Small intestine (tissue), 7 donors: ENCODE data around the gene CREB3L1. TPM values are rescaled to one million over a fixed set of nuclear protein-coding genes. Genes with fewer than 3 reads are reported as not detected.

Experiments
- DNase-seq, 2 donors: peaks; one replicate each; pipeline versions ENCODE4 v3.0.0 to v3.0.0-alpha.2; 2013
- FAIRE-seq: peaks from 2 replicates; lab custom pipeline; 2012; peaks lifted over from hg19 to GRCh38; lab: Jason Lieb, UNC
- H3K27ac ChIP-seq, 3 donors: one replicate each; pipeline ENCODE4 v1.5.1; 2013; ENCODE audit warnings: low read length in 2 of 3, mild to moderate bottlenecking in 2 of 3, control low read depth in 1 of 3, inconsistent platforms in 1 of 3, low read depth in 1 of 3, moderate library complexity in 1 of 3
- H3K27me3 ChIP-seq, 3 donors: one replicate each; pipeline ENCODE4 v1.6.1; 2013; ENCODE audit warnings: low read length in 3 of 3, inconsistent platforms in 1 of 3; ENCODE audit not compliant: control insufficient read depth in 3 of 3, insufficient read depth in 3 of 3
- H3K36me3 ChIP-seq, 3 donors: one replicate each; pipeline ENCODE4 v1.6.1; 2013; ENCODE audit warnings: low read length in 3 of 3, inconsistent platforms in 1 of 3, low read depth in 1 of 3, mild to moderate bottlenecking in 1 of 3, moderate library complexity in 1 of 3; ENCODE audit not compliant: control insufficient read depth in 3 of 3, insufficient read depth in 2 of 3
- H3K4me1 ChIP-seq, 3 donors: one replicate each; pipeline ENCODE4 v1.6.1; 2013; ENCODE audit warnings: low read length in 2 of 3, inconsistent platforms in 1 of 3, low read depth in 1 of 3, mild to moderate bottlenecking in 1 of 3, moderate library complexity in 1 of 3; ENCODE audit not compliant: control insufficient read depth in 3 of 3, insufficient read depth in 2 of 3
- H3K4me3 ChIP-seq, 3 donors: one replicate each; pipeline ENCODE4 v1.5.1; 2013; ENCODE audit warnings: low read length in 3 of 3, control low read depth in 1 of 3, inconsistent platforms in 1 of 3, low read depth in 1 of 3, mild to moderate bottlenecking in 1 of 3, moderate library complexity in 1 of 3
- H3K9me3 ChIP-seq, 2 donors: one replicate each; pipeline ENCODE4 v1.6.1; 2013; ENCODE audit warnings: low read depth in 1 of 2, low read length in 1 of 2; ENCODE audit not compliant: control insufficient read depth in 2 of 2, insufficient read depth in 1 of 2
- WGBS, 3 donors: extraction: QIAGEN DNeasy Blood & Tissue Kit; methylation state at CpG; one replicate each; pipeline ENCODE4 v1.1.7; 2013; 5-methylcytosine and 5-hydroxymethylcytosine counted together
- polyA plus RNA-seq, 4 donors: library from polyadenylated mRNA; stranded (reverse) in 3 of 4; unstranded in 1 of 4; fragments of 200-250 nt in 3 of 4; fragments of 120-200 nt in 1 of 4; gene quantifications; one replicate each; pipeline versions ENCODE4 v1.2.1 to v1.2.3, GENCODE V29; 2013
- donor health status: healthy with polysubstance abuse.
- donor health status: control.
- donor health status: control.
- donor health status: Bipolar disorder and iron deficiency.
- donor health status: healthy.

CREB3L1 gene
- polyA plus RNA-seq, 4 donors: 14.3 to 55.1 (median 26.3) TPM

DNA sequence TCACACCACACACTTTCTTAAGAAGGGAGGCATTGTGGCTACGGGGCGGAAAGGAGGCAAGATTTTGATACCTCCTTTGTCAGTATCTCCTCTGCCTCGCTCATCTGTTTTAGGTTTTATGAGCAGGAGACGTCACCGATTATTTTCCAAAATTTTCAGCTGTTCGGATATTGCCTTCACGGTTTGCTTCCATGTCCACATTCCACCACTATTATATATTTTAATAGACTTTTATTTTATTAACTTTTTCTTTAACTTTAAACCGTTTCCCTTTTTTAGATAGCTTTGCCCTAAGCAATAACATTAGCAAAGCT, 33.7 kb upstream of the CREB3L1 start:
- H3K4me1 ChIP-seq: peaks cover 0 to 17% (median 2%) of the 10 kb centered on the region in 3 donors
- no peak for DNase-seq
- H3K27me3 ChIP-seq: peaks cover 0 to 3% (median 0%) of the 10 kb centered on the region in 3 donors
- FAIRE-seq: no peak
- H3K4me3 ChIP-seq: peak overlapping the region; percentile 4 to 53 (median 43)
- H3K36me3 ChIP-seq: no peaks in the 10 kb centered on the region
- no peaks in the 10 kb centered on the region for H3K9me3 ChIP-seq
- 23 to 38% (median 36%) methylated on average over 8 of the region's 8 CpGs for WGBS, 3 donors
- peak overlapping the region in 2 of 3 donors; percentile 65 to 78 for H3K27ac ChIP-seq

DNA sequence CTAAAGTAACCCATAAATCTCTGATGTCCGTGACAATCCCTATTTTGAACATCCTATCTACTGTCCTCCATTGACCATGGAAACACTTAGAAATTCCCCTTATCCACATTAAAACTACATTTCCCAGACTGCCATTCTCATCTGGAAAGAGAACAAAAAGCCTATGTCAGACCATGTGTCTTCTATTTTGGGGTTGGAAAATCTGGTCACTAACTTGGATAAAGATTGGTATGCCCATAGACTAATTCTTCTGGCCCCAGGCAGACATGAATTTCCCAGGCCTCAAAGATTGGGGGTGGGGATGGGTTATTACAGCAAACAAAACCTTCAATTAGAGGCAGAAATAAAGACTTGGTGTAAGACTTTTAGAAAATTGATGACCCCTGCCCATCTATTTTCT, 30.9 kb upstream of the CREB3L1 start:
- Histone ChIP-seq H3K4me3 (no peak overlapping the region), H3K27me3 (no peaks in the 10 kb centered on the region), H3K27ac (no peak overlapping the region), H3K4me1 (peaks cover 3 to 28% (median 11%) of the 10 kb centered on the region in 3 donors), H3K9me3 (no peaks in the 10 kb centered on the region), H3K36me3 (no peaks in the 10 kb centered on the region)
- no peak for DNase-seq
- 87 to 91% (median 88%) methylated on average over 1 of the region's 1 CpG for WGBS, 3 donors
- no peak for FAIRE-seq

DNA sequence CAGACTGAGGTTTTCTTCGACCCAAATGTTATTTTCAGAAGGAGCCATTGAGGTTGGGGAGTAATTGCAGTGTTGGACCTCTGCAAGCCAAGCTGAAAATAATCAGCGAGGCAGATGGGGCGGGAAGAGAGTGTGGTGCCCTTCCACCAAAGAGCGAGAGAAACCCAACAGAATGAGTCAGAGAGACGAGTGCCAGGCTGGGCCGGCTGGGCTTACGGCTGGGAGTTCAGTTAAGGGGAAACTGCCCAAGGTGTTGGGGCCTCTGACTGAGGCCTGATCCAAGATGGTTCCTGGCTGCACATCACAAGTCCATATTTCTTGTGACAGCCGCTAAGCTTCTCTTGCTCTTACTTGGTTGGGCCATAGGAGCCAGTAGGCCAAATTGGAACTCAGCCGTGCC, 30.4 kb upstream of the CREB3L1 start:
- H3K36me3 ChIP-seq: no peaks in the 10 kb centered on the region
- H3K27me3 ChIP-seq: no peaks in the 10 kb centered on the region
- H3K4me1 ChIP-seq: peaks cover 3 to 34% (median 16%) of the 10 kb centered on the region in 3 donors
- no peak overlapping the region for H3K4me3 ChIP-seq
- FAIRE-seq (no peak), DNase-seq (no peak)
- 71 to 84% (median 76%) methylated on average over 9 of the region's 9 CpGs for WGBS, 3 donors
- H3K27ac ChIP-seq: no peak overlapping the region
- no peaks in the 10 kb centered on the region for H3K9me3 ChIP-seq

DNA sequence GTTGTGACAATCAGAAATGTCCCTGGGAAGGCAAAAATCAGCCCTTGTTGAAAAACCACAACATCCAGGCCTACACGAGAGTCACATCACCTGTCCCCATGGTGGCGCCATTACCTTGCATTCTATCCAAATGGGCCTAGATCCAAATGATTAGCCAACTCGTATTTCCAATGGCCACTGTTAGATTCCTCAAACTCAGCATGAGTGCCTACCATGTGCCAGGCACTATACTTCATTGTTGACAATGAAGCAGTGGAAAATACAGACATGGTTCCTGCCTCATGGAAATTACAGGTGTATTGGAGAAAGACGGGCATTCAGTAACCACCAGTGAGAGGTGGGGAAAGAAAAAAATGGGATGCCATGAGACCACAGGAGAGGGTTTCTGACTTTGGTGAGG, 29.8 kb upstream of the CREB3L1 start:
- H3K9me3 ChIP-seq: no peaks in the 10 kb centered on the region

DNA sequence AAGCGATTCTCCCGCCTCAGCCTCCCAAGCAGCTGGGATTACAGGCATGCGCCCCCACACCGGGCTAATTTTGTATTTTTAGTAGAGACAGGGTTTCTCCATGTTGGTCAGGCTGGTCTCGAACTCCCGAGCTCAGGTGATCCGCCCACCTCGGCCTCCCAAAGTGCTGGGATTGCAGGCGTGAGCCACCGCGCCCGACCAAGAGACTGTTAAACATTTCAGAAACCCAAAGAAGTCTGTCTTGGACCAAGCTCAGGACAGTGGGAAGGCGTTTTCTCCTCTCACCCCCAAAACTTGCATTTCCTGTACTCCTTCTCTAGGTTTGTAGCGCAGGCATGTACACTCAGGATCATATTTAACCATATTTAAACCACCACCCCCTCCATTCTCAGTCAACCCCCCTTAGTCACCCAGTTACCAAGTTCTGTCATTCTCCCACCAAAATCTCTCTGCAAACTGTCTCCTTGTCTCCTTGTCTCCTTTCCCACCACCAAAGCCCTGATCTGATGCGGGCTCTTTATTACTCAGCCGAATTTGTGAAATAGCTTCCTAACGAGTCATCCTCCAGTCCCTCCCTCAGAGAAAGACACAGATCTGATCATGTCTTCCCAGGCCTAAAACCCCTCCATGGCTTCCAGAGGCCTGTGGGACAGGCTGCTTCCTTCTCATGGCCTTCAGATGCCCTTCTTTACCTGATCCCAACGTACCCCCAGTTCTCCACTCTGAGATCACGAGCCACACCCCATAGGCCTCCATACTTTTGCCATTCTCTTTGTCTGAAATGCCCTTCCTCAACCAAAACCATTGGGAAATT, 29.0 kb upstream of the CREB3L1 start:
- FAIRE-seq: no peak
- Histone ChIP-seq H3K4me1 (peaks cover 3 to 38% (median 14%) of the 10 kb centered on the region in 3 donors), H3K9me3 (no peaks in the 10 kb centered on the region), H3K27me3 (no peaks in the 10 kb centered on the region), H3K27ac (no peak overlapping the region), H3K4me3 (no peak overlapping the region), H3K36me3 (no peaks in the 10 kb centered on the region)
- no peak for DNase-seq
- WGBS, 3 donors: 79 to 87% (median 82%) methylated on average over 19 of the region's 19 CpGs

More for the DNA sequence above, 29.8 kb upstream of the CREB3L1 start:
- Histone ChIP-seq H3K27me3 (no peaks in the 10 kb centered on the region), H3K36me3 (no peaks in the 10 kb centered on the region), H3K27ac (no peak overlapping the region), H3K4me1 (peaks cover 3 to 35% (median 16%) of the 10 kb centered on the region in 3 donors), H3K4me3 (no peak overlapping the region)
- DNase-seq: peak; percentile 80 to 87
- no peak for FAIRE-seq
- WGBS, 3 donors: 34 to 64% (median 39%) methylated on average over 4 of the region's 4 CpGs

DNA sequence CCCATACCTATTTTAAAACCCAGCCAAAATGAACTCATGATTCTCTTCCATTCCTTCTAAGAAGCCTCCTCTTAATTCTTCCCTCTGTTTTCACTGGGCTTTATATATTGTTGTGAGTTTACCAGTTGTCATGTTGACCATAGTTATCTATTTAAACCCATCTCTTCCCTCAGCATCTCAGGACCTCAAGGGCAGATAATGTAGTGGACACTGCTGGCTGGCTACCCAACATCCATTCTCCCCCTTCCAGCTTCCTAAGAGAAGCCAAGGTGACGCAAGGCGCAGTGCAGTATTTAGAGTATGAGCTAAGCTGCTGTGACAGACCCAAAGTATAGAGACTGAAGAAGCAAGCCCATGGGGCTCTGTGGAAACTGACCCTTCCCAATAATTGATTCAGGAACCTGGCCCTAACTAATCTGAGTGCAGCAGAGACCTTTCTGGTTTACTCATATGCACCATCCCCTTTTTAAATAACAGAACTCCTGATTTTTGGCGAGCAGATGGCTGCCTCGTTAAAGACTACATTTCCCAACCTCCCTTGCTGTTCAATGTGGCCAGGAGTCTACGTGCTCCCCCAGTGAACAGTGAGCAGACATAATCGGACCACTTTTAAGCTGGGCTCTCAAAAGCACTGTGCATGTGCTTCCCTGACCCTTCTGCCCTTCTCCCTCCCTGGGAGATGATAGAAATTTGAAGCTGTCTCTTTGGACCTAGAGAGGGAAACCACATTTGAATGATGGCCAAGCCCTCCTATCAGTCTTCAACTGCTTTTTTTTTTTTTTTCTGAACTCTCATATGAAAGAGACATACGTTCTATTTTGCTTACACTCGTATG, 28.1 kb upstream of the CREB3L1 start:
- no peak for FAIRE-seq
- Histone ChIP-seq H3K4me1 (peaks cover 3 to 46% (median 14%) of the 10 kb centered on the region in 3 donors), H3K4me3 (no peak overlapping the region), H3K27ac (no peak overlapping the region), H3K9me3 (no peaks in the 10 kb centered on the region), H3K27me3 (no peaks in the 10 kb centered on the region), H3K36me3 (no peaks in the 10 kb centered on the region)
- 56 to 60% (median 59%) methylated on average over 8 of the region's 8 CpGs for WGBS, 3 donors
- no peak for DNase-seq

DNA sequence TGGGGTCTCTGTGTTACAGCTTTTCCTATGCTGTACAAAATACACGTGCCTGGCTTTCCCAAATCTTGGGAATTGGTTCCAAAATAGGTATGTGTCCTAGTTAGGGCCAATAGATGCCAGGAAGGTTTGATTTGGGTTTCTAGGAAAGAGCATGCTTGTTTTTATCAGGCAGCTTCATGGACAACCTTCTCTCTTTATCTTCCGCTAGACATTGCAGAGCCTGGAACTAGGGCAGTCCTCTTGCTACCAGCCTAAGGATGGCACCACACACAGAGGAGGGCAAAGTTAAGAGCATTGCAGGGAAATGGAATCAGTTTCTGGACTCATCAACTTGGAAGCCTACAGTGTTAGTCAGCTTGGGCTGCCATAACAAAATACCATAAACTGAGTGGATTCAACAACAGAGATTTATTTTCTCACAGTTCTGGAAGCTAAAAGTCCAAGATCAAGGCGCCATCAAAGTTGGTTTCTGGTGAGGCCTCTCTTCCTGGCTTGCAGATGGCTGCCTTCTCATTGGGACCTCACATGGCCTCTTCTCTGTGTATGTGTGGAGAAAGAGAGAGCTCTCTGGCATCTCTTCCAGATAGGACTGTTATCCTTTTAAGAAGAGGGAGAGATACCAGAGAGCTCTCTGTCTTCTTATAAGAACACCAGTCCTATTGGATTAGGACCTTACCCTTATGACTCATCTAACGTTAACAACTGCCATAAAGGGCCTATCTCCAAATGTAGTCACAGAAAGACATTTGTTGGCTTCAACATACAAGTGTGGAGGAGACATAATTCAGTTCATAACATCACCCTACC, 27.3 kb upstream of the CREB3L1 start:
- Histone ChIP-seq H3K4me1 (peaks cover 3 to 48% (median 14%) of the 10 kb centered on the region in 3 donors), H3K4me3 (no peak overlapping the region), H3K27ac (peak overlapping the region; percentile 3 to 44 (median 31)), H3K36me3 (no peaks in the 10 kb centered on the region), H3K27me3 (no peaks in the 10 kb centered on the region), H3K9me3 (no peaks in the 10 kb centered on the region)
- DNase-seq (peak; percentile 78 to 90), FAIRE-seq (no peak)
- 74 to 77% (median 75%) methylated on average over 4 of the region's 4 CpGs for WGBS, 3 donors

DNA sequence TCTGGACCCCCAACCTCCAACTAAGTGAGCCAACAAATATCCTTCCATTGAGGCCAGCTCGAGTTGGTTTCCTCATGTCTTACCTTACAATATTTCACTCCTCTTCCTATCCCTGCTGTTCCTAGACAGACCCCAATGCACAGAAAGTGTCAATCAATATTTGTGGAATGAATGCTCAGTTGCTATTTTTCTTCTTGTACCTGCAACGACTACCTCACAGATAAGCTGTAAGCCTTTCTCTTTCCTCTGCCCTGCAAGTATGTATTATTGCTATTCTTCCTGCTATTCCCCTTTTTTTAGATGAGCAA, 26.8 kb upstream of the CREB3L1 start:
- Histone ChIP-seq H3K4me3 (no peak overlapping the region), H3K36me3 (no peaks in the 10 kb centered on the region), H3K27ac (peak overlapping the region in 2 of 3 donors; percentile 15 to 31), H3K4me1 (peaks cover 3 to 48% (median 14%) of the 10 kb centered on the region in 3 donors), H3K27me3 (no peaks in the 10 kb centered on the region), H3K9me3 (no peaks in the 10 kb centered on the region)
- FAIRE-seq: no peak
- WGBS, 3 donors: 13 to 59% (median 34%) methylated on average over 2 of the region's 2 CpGs
- no peak for DNase-seq
